HG03571 (cell line): Measurements from ENCODE around the gene FRMD4A.
"Not testable (repeated sequence)": the region's sequence is repeated elsewhere in the genome, so short reads cannot be mapped to it uniquely, and the experiment has no call there.

Source experiments
- ATAC-seq: cut with Tn5 transposase; IDR thresholded peaks from one replicate; pipeline ENCODE4 v1.9.1; 2021; ENCODE audit not compliant: unreplicated experiment

FRMD4A gene

DNA sequence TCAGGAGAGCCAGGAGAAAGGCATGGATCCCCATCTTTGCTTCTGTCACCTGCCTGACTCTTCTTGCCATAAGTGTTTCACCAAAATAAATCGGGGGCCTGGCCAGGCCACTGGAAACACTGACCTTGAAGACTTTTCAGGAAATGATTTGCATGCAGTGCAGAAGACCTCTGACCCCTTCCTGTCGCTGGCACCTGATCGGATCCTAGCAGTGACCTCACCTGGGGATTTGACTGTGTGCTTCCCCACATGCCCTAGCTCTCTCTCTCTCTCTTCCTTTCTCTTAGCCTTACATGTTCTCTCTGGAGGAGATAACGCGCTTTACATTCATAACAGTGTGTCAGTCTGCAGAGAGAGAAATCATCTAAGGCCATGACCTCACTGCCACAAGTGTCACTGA is 500.9 kb downstream of the FRMD4A start:
- ATAC-seq = no peak

DNA sequence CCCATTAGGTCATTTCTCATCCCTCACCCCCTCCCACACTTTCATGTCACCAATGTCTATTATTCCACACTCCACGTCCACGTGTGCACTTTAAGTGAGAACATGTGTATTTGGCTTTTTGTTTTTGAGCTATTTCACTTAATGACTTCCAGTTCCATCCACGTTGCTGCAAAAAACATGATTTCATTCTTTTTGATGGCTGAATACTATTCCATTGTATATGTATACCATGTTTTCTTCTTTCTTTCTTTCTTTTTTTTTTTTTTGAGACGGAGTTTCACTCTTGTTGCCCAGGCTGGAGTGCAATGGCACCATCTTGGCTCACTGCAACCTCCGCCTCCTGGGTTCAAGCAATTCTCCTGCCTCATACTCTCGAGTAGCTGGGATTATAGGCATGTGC is 502.4 kb downstream of the FRMD4A start:
- ATAC-seq = not testable (repeated sequence)

DNA sequence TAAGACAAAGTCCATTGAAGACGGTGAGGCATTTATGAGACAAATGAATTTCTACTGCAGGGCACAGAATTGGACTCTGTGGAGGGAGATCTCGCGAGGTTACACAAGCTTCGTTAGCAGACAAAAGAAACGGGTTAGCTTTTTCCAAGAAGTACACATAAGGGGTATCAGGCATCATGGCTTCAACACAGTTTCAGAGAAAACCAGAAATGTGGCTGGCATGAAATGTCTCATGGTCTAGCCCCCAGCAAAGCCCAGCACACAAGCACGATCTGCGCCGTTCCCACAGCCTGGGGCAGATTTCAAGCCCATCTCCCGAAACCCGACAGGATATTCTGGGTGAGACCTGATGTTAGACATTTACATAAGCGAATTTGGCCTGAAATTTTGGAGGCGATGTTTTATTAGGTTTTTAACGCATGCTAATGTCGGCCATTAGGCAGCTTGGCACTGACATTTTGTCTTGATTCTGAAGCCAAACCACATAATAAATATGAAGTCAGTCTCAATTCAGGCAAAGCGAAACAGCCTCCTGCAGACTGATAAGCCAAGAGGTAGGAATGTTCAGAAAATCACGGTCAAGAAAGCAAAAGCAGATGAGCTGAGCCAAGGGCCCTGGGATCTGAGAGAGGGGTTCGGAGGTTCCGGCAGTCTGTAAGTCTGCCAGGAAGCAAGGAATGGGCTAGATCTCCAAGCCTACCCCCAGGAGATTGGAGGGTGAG is 503.5 kb downstream of the FRMD4A start:
- no peak for ATAC-seq

DNA sequence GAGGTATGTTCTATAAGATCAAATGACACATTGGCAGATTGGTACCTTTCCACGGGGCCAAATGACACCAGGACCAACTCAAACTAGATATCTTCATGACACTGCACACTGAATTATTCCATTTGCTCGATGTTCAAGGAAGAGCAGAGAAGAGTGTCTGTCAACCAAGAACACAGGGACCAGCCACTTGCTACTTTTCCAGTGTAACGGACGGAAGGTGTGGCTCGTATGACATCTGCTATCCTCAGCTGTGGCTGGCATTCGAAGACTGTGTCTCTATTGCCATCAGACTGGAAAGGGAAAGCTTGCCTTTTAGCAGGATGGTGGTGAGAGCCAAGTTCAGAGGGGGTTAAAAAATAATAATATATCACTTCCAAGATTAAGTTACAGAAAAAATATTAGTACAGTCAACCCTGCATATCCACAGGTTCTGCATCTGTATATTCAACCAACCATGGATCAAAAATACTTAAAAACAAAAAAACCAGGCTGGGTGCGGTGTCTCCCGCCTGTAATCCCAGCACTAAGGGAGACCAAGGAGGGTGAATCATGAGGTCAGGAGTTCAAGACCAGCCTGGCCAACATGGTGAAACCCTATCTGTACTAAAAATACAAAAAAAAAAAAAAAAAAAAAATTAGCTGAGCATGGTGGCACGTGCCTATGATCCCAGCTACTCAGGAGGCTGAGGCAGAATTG is 506.9 kb downstream of the FRMD4A start:
- ATAC-seq = no peak

DNA sequence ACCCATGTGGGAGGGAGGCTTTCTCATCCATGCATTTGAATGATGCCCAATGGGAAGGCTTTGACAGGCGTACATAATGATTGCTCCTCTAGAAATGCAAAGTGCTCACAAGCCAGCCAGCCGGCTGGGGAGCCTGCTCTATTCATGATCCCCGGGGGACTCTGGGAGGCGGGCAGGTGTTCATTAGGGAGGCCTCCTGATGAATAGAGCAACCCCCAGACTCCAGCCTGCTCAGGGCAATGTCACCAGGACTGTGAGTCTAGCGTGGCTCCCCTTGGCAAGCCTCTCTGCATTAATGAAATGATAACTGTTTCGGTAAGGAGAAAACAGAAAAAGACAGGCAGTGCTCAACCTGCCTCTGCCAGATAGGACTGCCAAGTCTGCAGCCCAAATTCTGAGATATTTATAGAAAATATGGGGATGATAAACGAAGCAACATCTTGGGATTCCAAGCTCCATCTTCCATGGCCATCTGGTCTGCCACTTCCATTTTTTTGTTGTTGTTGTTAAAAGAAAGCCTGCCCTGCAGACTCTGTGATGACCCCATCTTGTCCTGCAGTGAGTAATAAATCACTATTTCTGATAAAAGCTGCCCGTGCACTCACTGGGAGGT is 507.5 kb downstream of the FRMD4A start:
- no peak for ATAC-seq

DNA sequence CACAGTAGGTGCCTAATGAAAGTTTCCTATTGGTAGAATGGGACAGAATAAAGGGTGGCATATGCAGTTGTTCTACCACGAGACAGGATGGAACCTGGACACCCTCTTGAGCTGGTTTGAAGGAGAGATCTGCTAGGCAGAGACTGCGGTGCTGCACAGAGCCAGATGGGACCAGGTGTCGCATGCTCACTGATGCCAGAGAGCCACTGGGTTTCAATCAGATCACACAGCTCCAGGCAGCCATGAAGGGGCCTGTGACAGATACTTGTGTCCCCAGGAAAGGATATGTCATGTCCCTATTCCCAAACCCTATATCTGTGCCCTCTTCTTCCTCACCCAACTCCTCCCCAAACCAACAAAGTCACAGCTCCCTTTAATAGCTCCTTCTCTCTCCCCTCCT is 508.2 kb downstream of the FRMD4A start:
- ATAC-seq = no peak

DNA sequence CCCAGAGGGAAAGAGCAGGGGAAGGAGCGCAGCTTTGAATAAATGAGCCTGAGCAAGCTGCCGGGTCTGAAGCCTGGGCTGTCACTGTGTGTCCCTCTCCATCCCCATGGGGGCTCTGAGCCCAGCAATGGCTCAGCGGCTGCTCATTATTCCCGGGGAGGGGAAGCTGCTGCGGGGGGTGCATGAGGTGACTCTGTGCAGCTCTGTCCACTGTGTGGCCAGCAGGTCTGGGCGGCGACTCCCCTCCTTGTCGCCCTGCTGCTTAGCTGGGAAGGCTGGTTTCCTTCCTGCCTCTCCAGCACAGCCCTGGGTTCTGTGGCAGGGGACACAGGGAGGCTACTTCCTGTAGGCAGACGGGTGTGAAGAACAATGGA is 509.8 kb downstream of the FRMD4A start:
- no peak for ATAC-seq

DNA sequence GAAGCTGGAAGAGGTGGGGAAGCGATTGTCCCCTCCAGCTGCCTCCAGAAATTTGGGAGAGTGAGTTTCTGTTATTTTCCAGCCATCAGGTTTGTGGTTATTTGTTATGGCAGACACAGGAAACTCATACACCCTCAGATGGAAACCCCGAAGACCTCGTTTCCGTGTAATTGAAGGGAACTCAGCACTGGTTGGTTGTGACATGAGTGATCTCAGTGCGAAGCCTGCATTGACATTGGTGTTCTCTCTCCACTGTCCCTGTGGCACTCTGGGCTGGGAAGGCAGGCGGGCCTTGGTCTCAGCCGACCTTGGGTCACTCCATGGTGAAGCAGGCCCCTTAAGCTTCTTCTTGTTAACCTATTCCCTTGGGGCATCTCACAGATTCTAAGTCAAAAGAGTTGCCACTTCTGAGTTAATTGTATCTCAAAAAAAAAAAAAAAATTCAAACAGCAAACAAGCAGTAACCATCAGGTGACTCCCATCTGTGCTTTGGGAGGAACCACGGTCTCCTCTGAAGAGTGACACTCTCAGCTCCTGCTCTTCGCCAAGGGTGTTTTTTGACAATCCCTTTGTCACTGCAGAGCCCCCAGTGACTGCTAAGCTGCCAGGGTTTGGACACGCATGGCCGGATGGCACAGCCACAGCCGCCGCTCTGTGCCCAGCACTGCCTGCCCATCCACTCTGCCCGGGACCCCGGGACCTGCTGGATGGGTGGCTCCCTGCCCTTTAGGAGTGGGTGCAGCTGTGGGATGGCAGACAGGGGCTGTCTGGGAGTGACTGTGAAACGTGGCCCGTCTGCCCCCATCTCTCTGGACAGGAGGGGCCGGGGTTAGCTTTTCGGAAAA is 510.4 kb downstream of the FRMD4A start:
- ATAC-seq = no peak

DNA sequence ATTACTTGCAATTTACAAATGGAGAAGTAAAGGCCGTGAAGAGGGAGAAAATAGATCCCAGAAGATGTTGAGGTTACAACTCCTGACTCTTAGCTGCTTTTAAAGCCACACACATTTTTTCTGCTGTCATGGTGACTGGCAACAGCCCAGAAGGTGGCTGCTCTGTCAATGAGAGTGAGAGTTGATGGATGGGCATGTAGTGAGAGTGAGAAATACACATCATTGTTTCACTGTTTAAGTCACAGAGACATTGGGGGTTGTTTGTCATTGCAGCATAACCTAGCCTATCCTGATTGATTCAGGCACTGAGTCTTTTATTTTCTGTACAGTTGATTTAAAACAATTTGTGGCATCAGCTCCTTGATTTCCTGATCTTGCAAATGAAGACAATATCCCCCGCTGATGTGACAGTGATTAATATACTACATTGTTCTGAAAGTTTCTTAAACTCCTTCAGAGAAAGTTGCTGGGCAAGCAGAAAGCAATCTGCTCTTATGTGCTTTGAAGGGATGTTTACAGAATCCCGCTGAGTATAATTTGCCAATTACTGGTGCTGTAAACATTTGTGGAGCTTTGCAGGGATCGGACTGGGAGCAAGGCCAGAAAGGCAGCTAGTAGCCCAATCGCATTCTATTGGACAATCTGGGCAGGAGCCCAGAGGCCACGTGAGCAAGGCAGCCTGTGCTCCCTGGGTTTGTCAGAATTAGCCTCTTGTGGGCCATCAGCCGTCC is 514.4 kb downstream of the FRMD4A start:
- ATAC-seq = no peak

DNA sequence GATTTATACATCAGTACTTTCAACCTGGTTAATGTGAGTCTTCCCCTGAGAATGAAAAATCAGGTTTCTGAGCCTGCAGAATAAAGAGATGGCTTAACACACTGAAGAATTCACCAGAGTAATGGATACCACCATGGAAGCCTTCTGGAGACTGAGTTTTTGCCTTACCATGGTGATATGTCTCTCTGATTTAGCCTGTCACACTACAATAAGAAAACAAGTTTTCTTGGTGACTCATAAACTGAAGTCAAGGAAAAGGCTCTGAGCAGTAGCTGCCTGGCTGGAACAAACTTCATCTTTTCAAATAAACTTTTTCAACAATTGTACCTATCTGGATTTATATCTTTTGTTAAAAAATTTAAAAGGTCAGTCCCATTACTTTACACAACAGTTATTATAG is 515.0 kb downstream of the FRMD4A start:
- no peak for ATAC-seq

DNA sequence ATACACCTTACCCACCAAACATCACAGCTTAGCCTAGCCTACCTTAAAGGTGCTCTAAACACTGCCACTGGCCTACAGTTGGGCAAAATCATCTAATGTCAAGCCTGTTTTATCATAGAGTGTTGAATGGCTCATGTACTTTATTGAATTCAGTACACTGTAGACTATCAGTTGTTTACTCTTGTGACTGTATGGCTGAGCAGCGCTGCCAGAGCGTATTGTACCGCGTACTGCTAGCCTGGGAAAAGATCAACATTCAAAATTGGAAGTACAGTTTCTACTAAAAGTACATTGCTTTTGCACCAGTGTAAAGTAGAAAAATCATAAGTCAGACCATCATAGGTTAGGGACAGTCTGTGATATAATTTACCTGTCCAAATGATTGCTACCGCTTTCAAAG is 517.2 kb downstream of the FRMD4A start:
- no peak for ATAC-seq

DNA sequence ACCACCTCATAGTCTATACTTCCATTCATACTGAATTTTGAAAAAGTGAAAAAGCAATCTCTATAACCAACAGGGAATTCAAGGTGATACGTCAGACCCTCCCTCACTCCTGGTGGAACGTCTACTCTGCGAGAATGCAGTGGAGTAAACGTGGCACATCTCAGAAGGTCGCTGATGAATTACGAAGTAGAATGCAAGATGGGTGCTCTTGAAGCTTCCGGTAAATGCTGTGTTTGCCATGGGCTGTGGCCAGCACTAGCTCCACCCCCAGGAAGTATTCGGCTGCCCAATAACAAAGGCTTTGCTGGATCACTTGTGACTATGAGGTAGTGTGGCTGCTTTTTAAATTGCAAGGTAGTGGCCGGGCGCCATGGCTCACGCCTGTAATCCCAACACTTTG is 517.9 kb downstream of the FRMD4A start:
- no peak for ATAC-seq

DNA sequence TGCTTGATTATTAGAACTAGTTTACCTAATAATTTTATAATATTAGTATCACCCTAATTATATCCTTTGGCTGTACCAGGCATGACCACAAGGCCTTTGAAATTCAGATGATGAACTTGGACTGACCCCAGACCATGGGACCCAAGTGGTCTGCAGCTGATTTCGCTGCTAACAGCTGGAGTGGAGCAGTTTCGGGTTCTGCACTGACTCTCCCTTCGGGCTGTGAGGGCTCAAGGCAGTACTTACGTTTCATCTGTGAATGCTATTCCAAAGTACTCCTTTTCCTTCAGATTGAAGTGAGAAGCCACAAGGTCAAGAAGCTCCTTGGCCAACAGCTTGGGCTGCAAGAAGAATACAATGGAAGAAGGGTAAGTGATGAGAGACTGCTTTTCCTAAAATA is 520.2 kb downstream of the FRMD4A start:
- no peak for ATAC-seq

DNA sequence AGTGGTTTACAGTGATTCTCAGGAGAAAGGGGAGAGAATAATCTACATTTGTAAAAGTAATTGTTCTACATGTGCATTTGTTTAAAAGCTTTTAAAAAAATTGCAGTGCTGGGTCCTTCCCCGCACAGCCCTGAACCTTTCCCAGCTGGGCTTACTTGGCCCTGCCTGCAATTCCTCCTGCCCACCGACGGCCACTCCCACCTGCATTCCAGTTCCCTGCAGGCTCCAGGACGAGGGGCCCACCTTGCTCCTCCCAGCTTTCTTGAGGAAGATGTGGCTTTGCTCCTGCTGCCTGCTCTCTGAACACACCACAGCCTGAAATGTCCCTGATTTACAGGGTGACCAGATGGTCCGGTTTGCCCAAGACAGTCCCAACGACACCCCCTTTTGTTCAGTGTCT is 521.3 kb downstream of the FRMD4A start:
- ATAC-seq = no peak

DNA sequence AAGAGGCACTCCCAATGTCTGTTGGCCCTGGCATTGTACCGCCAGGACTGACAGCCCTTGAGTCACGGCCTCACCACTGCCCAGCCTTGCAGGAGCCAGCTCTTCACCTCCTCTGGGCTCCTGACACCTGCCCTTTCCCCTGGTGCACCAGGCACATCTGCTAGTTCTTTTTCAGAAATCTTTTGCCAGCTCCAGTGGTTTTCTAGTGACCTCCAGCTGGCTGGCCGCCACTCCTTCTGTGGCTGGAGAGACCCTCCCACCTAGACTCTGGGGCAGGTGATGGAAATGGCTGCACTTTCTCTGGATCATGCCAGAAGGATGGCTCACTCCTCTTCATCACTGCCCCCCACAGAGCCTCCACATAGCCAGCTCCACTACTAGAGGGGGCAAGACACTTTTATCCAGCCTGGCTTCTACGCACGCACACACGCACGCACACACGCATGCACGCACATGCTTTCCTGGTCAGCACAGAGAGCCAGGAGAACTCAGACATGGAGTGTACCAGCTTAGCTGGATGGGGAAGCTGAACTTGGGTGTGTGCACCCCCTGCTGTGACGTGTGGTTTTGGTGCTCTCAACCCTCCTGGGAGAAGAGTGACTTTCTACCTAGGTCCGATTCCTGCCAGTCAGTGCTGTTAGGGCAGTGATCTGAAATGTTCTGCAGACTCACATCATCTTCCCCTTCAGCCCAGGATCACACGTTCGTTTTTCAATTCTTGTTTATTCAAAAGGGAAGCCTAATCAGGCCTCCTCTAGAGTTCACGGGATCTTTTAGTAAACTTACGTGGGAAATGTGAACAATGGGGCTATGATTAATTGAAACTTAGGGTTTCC is 522.0 kb downstream of the FRMD4A start:
- no peak for ATAC-seq

DNA sequence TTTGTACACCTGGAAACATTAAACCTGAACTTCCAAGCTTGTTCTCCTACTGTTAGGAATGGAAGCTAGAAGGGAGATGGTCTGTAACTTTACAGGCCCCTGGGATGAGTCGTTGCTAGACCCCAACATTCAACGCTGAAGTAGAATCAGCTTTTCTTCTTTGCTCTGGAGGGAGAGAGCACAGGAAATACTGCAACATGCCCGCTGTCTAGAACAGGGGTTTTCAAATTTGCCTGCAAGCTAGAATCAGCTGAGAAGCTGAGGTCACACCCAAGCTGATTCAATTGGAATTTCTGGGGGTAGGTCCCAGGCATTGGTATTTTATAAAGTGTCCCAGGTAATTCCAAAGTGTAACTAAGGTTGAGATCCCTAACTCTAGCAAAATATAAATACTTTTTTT is 524.3 kb downstream of the FRMD4A start:
- ATAC-seq = no peak

DNA sequence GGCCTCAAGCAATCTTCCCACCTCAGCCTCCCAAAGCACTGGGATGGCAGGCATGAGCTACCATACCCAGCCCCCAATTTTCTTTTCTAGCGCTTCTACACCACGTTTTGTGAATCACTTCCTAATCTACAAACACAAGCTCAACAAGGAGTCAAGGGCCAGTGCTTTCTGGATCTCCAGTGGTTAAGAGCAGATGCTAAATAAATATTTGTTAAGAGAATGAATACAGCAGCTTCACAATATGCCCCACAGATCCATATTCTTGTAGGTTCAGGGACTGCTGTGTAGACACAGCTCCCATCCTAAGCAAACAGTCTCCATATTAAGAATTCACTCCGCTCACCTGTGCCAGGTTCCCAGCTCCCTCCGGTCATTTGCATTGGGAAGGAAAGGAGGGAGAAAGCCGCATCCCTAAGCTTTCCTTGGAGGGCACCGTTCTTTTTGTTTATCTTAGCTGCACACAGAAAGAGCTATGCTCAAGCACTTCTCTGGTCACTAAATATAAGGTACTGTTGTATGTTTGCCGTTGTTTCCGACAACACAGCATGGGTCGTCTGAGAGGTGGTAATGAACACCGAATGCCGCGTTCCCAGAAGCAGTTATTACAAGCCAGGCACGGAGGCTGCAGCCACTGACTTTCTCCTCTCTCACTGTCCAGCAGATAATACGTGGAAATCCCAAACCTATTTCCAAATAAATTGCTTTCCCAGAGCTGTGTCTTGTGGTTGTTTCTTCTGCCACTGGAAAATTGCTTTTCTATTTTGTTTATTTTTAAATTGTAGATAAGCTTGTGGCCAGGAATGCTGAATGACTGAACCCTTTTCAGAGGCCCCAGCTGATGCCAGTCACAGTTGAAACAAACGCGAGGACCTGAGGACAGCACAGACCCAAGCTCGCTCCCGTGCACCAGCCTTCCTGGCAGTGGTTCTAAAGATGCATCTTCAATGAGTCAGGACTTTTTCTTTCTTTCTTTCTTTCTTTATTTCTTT is 526.9 kb downstream of the FRMD4A start:
- no peak for ATAC-seq

DNA sequence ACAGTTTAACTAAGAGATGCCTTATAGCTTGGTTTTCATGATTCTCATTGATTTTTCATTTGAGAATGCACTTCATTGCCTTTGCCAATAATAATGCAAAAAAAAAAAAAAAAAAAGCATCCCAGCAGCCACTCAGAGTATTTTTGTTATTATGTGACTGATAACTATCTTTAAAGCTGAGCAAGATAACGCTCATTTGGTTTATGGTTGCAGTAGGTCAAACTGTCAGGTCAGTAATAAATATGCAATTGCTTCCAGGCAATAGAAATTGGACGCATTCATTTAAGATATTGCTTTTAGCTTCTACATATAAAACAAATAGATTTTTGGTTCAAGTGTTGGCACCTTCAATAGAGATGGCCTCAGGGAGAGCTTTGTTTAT is 528.8 kb downstream of the FRMD4A start:
- no peak for ATAC-seq
